WERI-Rb-1 (cell line): Measurements from ENCODE around the gene HSD11B1L.
A peak's percentile ranks its signal among the peaks of the same experiment; 100 is the strongest.
"Not testable (repeated sequence)": the region's sequence is repeated elsewhere in the genome, so short reads cannot be mapped to it uniquely, and the experiment has no call there.

ENCODE experiments used
- DNase-seq: peaks from one replicate; pipeline ENCODE4 v3.0.0-alpha.2; 2020
- H3K27ac ChIP-seq: fragments of 250-450 bp; sonication (Bioruptor Pico); 2 replicates; pipeline ENCODE4 v1.5.1; 2020; ENCODE audit warnings: mild to moderate bottlenecking, moderate library complexity
- H3K27me3 ChIP-seq: fragments of 250-450 bp; sonication (Bioruptor Pico); 2 replicates; pipeline ENCODE4 v1.5.1; 2021; ENCODE audit warnings: mild to moderate bottlenecking, low read depth, moderate library complexity; ENCODE audit not compliant: insufficient read depth, severe bottlenecking
- H3K36me3 ChIP-seq: fragments of 250-450 bp; sonication (Bioruptor Pico); 2 replicates; pipeline ENCODE4 v1.5.1; 2020; ENCODE audit warnings: mild to moderate bottlenecking, moderate library complexity
- H3K4me3 ChIP-seq: 2 replicates; pipeline ENCODE4 v1.5.1; 2011; ENCODE audit warnings: low read depth, mild to moderate bottlenecking, control low read depth, low read length
- H3K9me3 ChIP-seq: fragments of 250-450 bp; sonication (Bioruptor Pico); 2 replicates; pipeline ENCODE4 v1.5.1; 2021; ENCODE audit warnings: mild to moderate bottlenecking, moderate library complexity; ENCODE audit not compliant: severe bottlenecking
- CTCF ChIP-seq: IDR thresholded peaks from 2 replicates; pipeline ENCODE4 v1.5.1; 2011; ENCODE audit warnings: low read depth, mild to moderate bottlenecking, control low read depth, inconsistent platforms, low read length

The HSD11B1L gene

DNA sequence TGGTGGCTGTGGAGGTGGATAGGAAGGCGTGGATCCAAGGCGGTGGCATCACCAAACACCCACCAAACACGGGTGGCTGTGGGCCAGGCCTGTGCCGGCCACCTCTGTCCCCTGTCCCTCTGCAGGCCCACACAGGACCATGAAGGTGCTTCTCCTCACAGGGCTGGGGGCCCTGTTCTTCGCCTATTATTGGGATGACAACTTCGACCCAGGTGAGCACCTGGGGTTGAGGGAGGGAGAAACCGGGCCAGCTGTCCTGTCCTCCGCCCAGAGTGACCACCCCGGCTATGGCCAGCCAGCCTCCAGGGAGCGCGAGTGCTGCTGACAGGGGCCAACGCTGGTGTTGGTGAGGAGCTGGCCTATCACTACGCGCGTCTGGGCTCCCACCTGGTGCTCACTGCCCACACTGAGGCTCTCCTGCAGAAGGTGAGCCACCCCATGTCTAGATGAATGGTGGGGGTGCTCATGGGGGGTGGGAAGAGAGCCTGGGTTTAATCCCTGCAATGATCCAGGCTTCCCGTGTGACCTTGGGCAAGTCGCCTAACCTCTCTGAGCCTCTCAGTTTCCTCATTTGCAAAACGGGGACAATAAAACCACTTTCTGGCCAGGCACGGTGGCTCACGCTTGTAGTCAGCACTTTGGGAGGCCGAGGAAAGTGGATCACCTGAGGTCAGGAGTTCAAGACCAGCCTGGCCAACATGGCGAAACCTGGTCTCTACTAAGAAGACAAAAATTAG lies 4.0 kb downstream of the HSD11B1L start:
- H3K36me3 ChIP-seq = no peaks in the 10 kb centered on the region
- H3K9me3 ChIP-seq = no peaks in the 10 kb centered on the region
- H3K4me3 ChIP-seq = no peak overlapping the region
- no peaks in the 10 kb centered on the region for H3K27me3 ChIP-seq
- H3K27ac ChIP-seq = no peak overlapping the region
- no peak for DNase-seq
- TF ChIP-seq CTCF = no peak

DNA sequence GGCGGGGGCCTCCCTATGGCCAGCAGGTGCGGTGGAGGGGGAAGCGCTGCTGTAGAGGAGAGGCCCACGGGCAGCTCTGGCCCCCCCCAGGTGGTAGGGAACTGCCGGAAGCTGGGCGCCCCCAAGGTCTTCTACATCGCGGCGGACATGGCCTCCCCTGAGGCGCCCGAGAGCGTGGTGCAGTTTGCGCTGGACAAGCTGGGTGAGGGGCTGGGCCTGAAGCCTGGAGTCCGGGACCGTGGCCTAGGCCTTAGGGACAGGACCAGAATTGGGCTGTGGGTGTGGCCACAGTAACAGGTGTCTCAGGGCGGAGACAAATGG lies 5.5 kb downstream of the HSD11B1L start:
- H3K4me3 ChIP-seq = peak overlapping the region; percentile 36; the same call in 1 of the 2 replicates
- no peaks in the 10 kb centered on the region for H3K9me3 ChIP-seq
- H3K27ac ChIP-seq = no peak overlapping the region
- no peak for DNase-seq
- TF ChIP-seq CTCF = no peak
- no peaks in the 10 kb centered on the region for H3K27me3 ChIP-seq
- peaks cover 8% of the 10 kb centered on the region for H3K36me3 ChIP-seq

GRCh38 chr19:5686647-5687359 lies 6.0 kb downstream of the HSD11B1L start:
- TF ChIP-seq CTCF = peak; percentile 77
- H3K27me3 ChIP-seq = no peaks in the 10 kb centered on the region
- peaks cover 14% of the 10 kb centered on the region for H3K36me3 ChIP-seq
- peak overlapping the region; percentile 36 for H3K4me3 ChIP-seq
- peak overlapping the region; percentile 34; the same call in 1 of the 2 replicates for H3K27ac ChIP-seq
- DNase-seq = peak; percentile 94
- no peaks in the 10 kb centered on the region for H3K9me3 ChIP-seq

DNA sequence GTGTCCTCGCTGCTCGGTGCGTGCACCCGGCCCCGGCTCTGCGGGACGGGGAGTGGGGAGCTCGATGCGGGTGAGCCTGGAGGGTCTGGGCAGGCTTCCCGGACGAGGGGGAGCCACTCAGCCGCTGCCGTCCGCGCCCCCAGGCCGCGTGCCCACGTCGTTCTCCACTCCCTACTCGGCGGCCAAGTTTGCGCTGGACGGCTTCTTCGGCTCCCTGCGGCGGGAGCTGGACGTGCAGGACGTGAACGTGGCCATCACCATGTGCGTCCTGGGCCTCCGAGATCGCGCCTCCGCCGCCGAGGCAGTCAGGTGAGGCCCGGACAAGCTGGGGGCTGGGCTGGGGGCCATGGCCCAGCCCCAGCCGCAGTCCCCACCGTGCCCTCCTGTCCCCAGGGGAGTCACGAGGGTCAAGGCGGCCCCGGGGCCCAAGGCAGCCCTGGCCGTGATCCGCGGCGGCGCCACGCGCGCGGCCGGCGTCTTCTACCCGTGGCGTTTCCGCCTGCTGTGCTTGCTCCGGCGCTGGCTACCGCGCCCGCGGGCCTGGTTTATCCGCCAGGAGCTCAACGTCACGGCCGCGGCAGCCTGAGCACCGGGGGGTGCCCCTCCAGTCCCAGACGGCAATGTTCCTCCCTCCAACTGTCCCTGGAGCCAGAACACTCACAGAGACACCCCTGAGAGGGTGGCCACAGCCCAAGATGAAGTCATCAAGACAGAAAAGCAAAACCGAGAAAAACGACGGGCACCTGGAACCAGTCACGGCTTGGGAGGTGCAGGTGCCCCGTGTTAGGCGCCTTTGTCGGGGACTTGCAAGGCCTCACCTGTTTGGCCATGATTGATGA lies 6.8 kb downstream of the HSD11B1L start:
- H3K36me3 ChIP-seq = peaks cover 21% of the 10 kb centered on the region
- no peak for DNase-seq
- no peak for TF ChIP-seq CTCF
- no peak overlapping the region; the same call in 1 of the 2 replicates for H3K27ac ChIP-seq
- no peak overlapping the region for H3K4me3 ChIP-seq
- H3K27me3 ChIP-seq = no peaks in the 10 kb centered on the region
- H3K9me3 ChIP-seq = no peaks in the 10 kb centered on the region

DNA sequence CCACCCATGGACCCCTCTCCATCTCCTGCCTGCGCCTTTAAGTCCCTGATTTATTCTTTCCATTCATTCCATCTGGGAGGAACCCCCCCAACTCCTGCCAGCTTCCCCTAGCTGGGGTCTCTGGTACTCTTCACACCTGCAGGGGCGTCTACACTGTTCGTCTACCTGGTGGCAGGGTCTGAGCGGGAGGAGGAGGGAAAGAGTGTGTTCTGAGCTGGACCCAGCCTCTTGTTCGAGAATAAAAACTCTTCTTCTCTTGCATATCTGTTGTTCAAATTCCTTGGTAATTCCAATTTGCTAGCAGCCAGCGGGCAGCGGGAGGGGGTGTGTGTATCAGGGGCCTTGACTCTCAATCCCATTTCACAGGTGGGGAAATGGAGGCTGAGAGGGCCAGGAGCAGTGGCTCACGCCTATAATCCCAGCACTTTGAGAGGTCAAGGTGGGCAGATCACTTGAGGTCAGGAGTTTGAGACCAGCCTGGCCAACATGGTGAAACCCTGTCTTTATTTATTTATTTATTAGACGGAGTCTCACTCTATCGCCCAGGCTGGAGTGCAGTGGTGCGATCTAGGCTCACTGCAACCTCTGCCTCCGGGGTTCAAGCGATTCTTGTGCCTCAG lies 7.5 kb downstream of the HSD11B1L start:
- H3K27me3 ChIP-seq, H3K27ac ChIP-seq, H3K9me3 ChIP-seq, H3K4me3 ChIP-seq, DNase-seq: not testable (repeated sequence)
- H3K36me3 ChIP-seq = peaks cover 29% of the 10 kb centered on the region
